Suprapubic skin (tissue), 4 donors: ENCODE results near the gene ROBO3.

Experiments used
- EP300 ChIP-seq: sonication (generic); formaldehyde crosslinking; IDR thresholded peaks from one replicate; pipeline ENCODE4 v1.6.1; 2017; ENCODE audit warnings: antibody characterized with exemption
- POLR2AphosphoS5 ChIP-seq, 3 donors: sonication (generic); formaldehyde crosslinking; IDR thresholded peaks; one replicate each; pipeline ENCODE4 v1.6.1; 2017; ENCODE audit warnings: antibody characterized with exemption in 3 of 3
- TF ChIP-seq, protein P1 (sequence below), 2 donors: fragments of 200-600 bp in 1 of 2; fragments of 450-650 bp in 1 of 2; sonication (generic) in 1 of 2; IDR thresholded peaks; one replicate each; pipeline ENCODE4 v1.5.1; 2016 to 2019; ENCODE audit warnings: antibody characterized with exemption in 2 of 2, mild to moderate bottlenecking in 1 of 2, moderate library complexity in 1 of 2

DNA sequence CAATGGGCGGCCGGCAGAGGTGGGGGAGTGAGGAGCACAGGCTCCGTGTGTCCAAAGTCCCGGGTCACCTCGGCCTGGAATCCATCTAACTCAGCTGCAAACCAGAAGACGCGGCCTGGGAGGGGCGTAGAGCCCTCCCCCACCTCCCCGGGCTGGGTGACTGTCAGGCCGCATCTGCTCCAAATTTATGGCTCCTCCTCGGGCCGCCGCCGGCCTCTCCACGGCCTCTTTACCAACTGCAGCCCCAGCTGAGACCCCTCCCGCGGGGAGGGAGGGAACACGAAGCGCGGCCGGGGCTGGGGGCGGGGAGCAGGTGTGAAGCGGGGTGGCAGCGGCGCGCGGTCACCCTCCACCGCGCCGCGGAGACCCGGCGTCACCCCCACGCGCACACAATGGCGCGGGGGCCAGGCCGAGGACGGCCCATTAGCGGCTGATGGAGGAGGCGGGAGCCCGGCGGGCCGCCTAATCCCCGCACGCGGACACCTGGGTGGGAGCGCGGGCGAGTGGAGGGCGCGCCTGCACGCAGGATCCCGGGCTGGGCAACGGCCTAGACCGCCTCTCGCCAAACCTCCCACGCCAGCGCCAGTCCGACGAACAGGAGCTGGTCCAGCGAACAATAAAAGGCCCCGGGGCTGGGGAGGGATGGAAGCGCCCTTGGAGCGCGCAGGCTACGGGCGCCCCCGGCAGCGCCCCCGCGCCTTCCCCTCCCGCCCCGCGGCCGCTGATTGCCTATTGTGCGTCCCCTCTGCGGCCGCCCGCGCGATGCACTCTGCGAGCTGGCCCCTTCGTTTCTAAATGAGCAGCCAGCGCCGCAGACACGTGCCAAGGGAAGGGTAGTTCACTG, 25.9 kb upstream of the ROBO3 start:
- TF ChIP-seq EP300 = no peak
- TF ChIP-seq, protein P1, sequence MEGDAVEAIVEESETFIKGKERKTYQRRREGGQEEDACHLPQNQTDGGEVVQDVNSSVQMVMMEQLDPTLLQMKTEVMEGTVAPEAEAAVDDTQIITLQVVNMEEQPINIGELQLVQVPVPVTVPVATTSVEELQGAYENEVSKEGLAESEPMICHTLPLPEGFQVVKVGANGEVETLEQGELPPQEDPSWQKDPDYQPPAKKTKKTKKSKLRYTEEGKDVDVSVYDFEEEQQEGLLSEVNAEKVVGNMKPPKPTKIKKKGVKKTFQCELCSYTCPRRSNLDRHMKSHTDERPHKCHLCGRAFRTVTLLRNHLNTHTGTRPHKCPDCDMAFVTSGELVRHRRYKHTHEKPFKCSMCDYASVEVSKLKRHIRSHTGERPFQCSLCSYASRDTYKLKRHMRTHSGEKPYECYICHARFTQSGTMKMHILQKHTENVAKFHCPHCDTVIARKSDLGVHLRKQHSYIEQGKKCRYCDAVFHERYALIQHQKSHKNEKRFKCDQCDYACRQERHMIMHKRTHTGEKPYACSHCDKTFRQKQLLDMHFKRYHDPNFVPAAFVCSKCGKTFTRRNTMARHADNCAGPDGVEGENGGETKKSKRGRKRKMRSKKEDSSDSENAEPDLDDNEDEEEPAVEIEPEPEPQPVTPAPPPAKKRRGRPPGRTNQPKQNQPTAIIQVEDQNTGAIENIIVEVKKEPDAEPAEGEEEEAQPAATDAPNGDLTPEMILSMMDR (IDR thresholded peaks at IDR 0.05) = no peak
- TF ChIP-seq POLR2AphosphoS5 (IDR thresholded peaks at IDR 0.05) = no peak
